SH-SY5Y (cell line): ENCODE measurements around the gene RNLS.

Experiments
- GATA2 ChIP-seq: IDR thresholded peaks from 2 replicates; pipeline ENCODE4 v1.6.1; 2011; ENCODE audit warnings: mild to moderate bottlenecking, low read depth, low read length
- GATA3 ChIP-seq: IDR thresholded peaks from 2 replicates; pipeline ENCODE4 v1.6.1; 2011; ENCODE audit warnings: low read depth, mild to moderate bottlenecking, low read length, moderate library complexity

GRCh38 chr10:88565072-88565471, 18.0 kb downstream of the RNLS start:
- TF ChIP-seq GATA3: no peak
- no peak for TF ChIP-seq GATA2
